GM23248 (cell line): ENCODE measurements around the gene MARK1. TPM values are rescaled to one million over a fixed set of nuclear protein-coding genes. Genes with fewer than 3 reads are reported as not detected.

ENCODE experiments used
- DNase-seq: peaks from one replicate; pipeline ENCODE4 v3.0.0-alpha.2; 2015
- H2AFZ ChIP-seq: fragments of 200-600 bp; sonication (generic); 2 replicates; pipeline ENCODE4 v1.6.1; 2016; ENCODE audit warnings: antibody characterized with exemption
- H3F3A ChIP-seq: fragments of 200-600 bp; sonication (generic); 2 replicates; pipeline ENCODE4 v1.6.1; 2016; ENCODE audit warnings: mild to moderate bottlenecking, antibody characterized with exemption, mixed run types; ENCODE audit not compliant: insufficient read depth
- H3K27ac ChIP-seq: fragments of 200-600 bp; sonication (generic); 2 replicates; pipeline ENCODE4 v1.5.1; 2016; ENCODE audit warnings: mild to moderate bottlenecking
- H3K27me3 ChIP-seq: fragments of 200-600 bp; sonication (generic); replicated peaks from 2 replicates; pipeline ENCODE4 v1.6.1; 2016; ENCODE audit warnings: mild to moderate bottlenecking; ENCODE audit not compliant: insufficient read depth
- H3K36me3 ChIP-seq: fragments of 200-600 bp; sonication (generic); 2 replicates; pipeline ENCODE4 v1.6.1; 2016; ENCODE audit warnings: low read depth, mild to moderate bottlenecking
- H3K4me1 ChIP-seq: fragments of 200-600 bp; sonication (generic); 2 replicates; pipeline ENCODE4 v1.6.1; 2016; ENCODE audit warnings: mild to moderate bottlenecking; ENCODE audit not compliant: insufficient read depth
- H3K4me2 ChIP-seq: fragments of 200-600 bp; sonication (generic); one replicate; pipeline ENCODE4 v1.6.1; 2016; ENCODE audit warnings: mild to moderate bottlenecking; ENCODE audit not compliant: unreplicated experiment
- H3K4me3 ChIP-seq: fragments of 200-600 bp; sonication (generic); 2 replicates; pipeline ENCODE4 v1.5.1; 2016; ENCODE audit warnings: mild to moderate bottlenecking
- H3K79me2 ChIP-seq: fragments of 200-600 bp; sonication (generic); 2 replicates; pipeline ENCODE4 v1.6.1; 2016; ENCODE audit warnings: mild to moderate bottlenecking; ENCODE audit not compliant: insufficient read depth
- H3K9ac ChIP-seq: fragments of 200-600 bp; sonication (generic); 2 replicates; pipeline ENCODE4 v1.6.1; 2016; ENCODE audit warnings: mild to moderate bottlenecking
- H3K9me2 ChIP-seq: fragments of 200-600 bp; sonication (generic); 2 replicates; pipeline ENCODE4 v1.6.1; 2016; ENCODE audit warnings: mixed run types, mild to moderate bottlenecking, moderate library complexity; ENCODE audit not compliant: insufficient read depth
- H3K9me3 ChIP-seq: fragments of 200-600 bp; sonication (generic); one replicate; pipeline ENCODE4 v1.6.1; 2017; ENCODE audit warnings: low read depth
- H4K20me1 ChIP-seq: fragments of 200-600 bp; sonication (generic); 2 replicates; pipeline ENCODE4 v1.6.0; 2016; ENCODE audit not compliant: insufficient read depth
- EZH2 ChIP-seq: fragments of 200-600 bp; sonication (generic); IDR thresholded peaks from 2 replicates; pipeline ENCODE4 v1.6.1; 2018; ENCODE audit warnings: antibody characterized with exemption, mild to moderate bottlenecking; ENCODE audit not compliant: insufficient read depth, poor library complexity, severe bottlenecking
- EZH2phosphoT487 ChIP-seq: fragments of 200-600 bp; sonication (generic); IDR thresholded peaks from 2 replicates; pipeline ENCODE4 v1.6.1; 2018; ENCODE audit warnings: antibody characterized with exemption, moderate library complexity, mild to moderate bottlenecking, low read depth; ENCODE audit not compliant: insufficient read depth
- WGBS, 2 experiments: methylation state at CpG; one replicate each; pipeline ENCODE4 v1.1.6; 2015 to 2017; ENCODE audit warnings: low lambda C conversion rate in 2 of 2, low coverage in 1 of 2; ENCODE audit errors: missing lambda C conversion rate in 2 of 2; 5-methylcytosine and 5-hydroxymethylcytosine counted together
- in situ Hi-C: fragments of 300-500 bp; cut with MboI; formaldehyde crosslinking; loops from 2 replicates; pipeline ENCODE4 v1.15.0; 2020
- polyA plus RNA-seq: library from polyadenylated mRNA; unstranded; fragments of >200 nt; fragmentation: Nextera tagmentation; extraction: Ambion mirVana; gene quantifications from 2 replicates; pipeline ENCODE4 v1.2.1, GENCODE V29; 2016
- total RNA-seq: library from RNA; depleted of rRNA; stranded (reverse); fragments of >200 nt; shearing (Covaris generic); gene quantifications from 2 replicates; pipeline ENCODE4 v1.2.3, GENCODE V29; 2014

MARK1 gene
- total and polyA plus RNA-seq, 2 experiments from 2014 or later = 0.40 to 0.65 TPM

DNA sequence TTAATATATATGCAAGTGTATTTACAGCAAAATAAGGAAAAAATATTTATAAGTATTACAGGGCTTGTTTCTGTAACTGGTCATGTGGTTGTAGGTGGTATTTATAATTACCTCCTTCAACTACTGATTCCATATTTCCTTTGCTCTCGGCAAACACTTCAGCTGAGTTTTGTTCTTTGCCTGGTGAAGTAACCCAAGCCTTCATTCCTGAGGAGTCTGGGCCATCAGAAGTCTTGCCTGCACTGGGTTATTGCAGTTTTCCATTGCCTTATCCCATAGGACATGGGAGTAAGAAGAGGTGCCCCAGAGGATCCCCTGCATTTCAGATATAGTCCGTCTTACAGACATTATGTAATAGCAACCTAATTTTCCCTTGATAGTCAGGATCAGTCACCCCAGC lies 23.8 kb downstream of the MARK1 start:
- no peak overlapping the region for H3K9ac ChIP-seq
- no peak for DNase-seq
- no peak overlapping the region for H3K4me3 ChIP-seq
- TF ChIP-seq EZH2 (no peak), EZH2phosphoT487 (no peak)
- H3F3A ChIP-seq = no peaks in the 10 kb centered on the region
- 85 to 90% methylated on average over 2 of the region's 2 CpGs for WGBS, 2 experiments
- no peak overlapping the region for H3K27ac ChIP-seq
- no peaks in the 10 kb centered on the region for H3K36me3 ChIP-seq
- H3K4me2 ChIP-seq = no peak overlapping the region
- H3K9me2 ChIP-seq = no peaks in the 10 kb centered on the region
- no peak overlapping the region for H2AFZ ChIP-seq
- H3K4me1 ChIP-seq = no peaks in the 10 kb centered on the region
- no peaks in the 10 kb centered on the region for H3K9me3 ChIP-seq
- no peaks in the 10 kb centered on the region for H3K27me3 ChIP-seq
- no peaks in the 10 kb centered on the region for H4K20me1 ChIP-seq
- in situ Hi-C loops = no loop called here
- no peaks in the 10 kb centered on the region for H3K79me2 ChIP-seq

DNA sequence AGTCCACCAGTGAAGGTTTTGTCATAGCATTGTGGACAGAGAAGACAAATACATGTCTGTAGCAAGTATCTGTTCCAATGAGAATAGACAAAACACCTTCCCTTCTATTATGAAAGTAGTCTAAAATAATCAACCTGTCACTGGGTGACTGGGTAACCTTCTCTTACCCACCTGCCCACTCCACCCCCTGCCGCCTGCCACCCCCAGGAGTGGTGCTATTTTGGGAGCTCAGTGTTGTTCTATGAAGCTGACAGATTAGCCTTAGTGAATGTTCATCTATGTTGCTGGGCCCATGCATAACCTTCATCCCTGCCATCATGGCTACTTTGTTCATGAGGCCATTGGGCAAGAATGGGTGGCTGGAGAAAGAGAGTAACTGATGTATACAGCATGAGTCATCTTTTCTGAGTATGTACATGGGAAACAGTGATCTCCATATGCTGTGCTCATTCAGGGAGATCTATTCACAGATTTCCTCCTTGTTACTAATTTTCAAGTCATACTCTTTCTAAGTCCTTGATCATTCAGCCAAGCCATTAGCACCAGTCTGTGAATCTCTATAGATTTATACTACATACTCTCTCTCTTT lies 24.8 kb downstream of the MARK1 start:
- H3K36me3 ChIP-seq = no peaks in the 10 kb centered on the region
- H3K27ac ChIP-seq = no peak overlapping the region
- no peaks in the 10 kb centered on the region for H3K4me1 ChIP-seq
- no peak overlapping the region for H3K4me2 ChIP-seq
- no peaks in the 10 kb centered on the region for H3K9me2 ChIP-seq
- DNase-seq = peak; percentile 26
- 81 to 88% methylated on average over 1 of the region's 1 CpG for WGBS, 2 experiments
- TF ChIP-seq EZH2 (no peak), EZH2phosphoT487 (no peak)
- no peak overlapping the region for H2AFZ ChIP-seq
- no peaks in the 10 kb centered on the region for H3F3A ChIP-seq
- no peak overlapping the region for H3K9ac ChIP-seq
- no peak overlapping the region for H3K4me3 ChIP-seq
- in situ Hi-C loops = no loop called here
- H3K27me3 ChIP-seq = no peaks in the 10 kb centered on the region
- no peaks in the 10 kb centered on the region for H4K20me1 ChIP-seq
- H3K9me3 ChIP-seq = no peaks in the 10 kb centered on the region
- H3K79me2 ChIP-seq = no peaks in the 10 kb centered on the region

DNA sequence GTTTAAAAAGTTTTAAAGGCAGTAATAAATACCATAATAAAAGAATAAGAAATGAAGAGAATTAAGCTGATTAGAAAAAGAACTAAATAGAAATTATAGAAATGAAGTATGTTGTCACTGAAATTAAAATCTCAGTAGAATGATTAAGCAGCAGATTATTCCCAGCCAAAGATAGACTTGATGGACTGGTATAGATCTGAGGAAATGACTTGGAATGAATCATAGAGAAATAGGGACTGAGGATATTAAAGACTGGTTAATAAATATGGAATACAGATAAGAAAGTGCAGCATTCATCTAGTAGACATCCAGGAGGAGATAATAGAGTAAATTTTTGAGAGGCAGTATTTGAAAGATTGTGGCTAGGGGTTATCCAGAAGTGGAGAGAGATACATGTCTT lies 28.7 kb downstream of the MARK1 start:
- in situ Hi-C loops = no loop called here
- Histone ChIP-seq H3F3A (no peaks in the 10 kb centered on the region), H4K20me1 (no peaks in the 10 kb centered on the region), H3K9me2 (no peaks in the 10 kb centered on the region), H3K79me2 (no peaks in the 10 kb centered on the region), H3K9me3 (no peaks in the 10 kb centered on the region), H3K9ac (no peak overlapping the region), H2AFZ (no peak overlapping the region), H3K36me3 (no peaks in the 10 kb centered on the region), H3K4me3 (no peak overlapping the region), H3K27ac (no peak overlapping the region), H3K27me3 (no peaks in the 10 kb centered on the region), H3K4me2 (no peak overlapping the region), H3K4me1 (no peaks in the 10 kb centered on the region)
- no peak for DNase-seq
- TF ChIP-seq EZH2 = no peak
- no peak for TF ChIP-seq EZH2phosphoT487

DNA sequence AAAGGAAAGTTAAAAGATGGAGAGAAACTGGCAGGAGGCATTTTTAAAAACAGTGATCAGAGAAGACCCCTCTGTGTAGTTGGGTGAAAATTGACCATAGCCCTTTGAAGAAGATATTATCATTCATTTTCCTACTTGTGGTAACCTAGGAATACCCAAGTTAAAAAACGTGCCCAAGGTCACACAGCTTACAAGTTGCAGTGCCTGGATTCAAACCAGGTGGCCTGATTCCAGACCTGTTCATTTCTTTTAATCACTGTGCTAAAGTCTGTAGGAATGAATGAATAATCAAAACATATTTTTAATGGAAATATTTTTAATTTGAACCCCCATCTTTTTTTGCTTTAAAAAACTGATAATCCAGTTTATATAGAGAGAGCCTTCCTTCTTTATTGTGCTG lies 35.6 kb downstream of the MARK1 start:
- no peak overlapping the region for H3K4me3 ChIP-seq
- H3K9ac ChIP-seq = no peak overlapping the region
- H3K27me3 ChIP-seq = no peaks in the 10 kb centered on the region
- H3K27ac ChIP-seq = no peak overlapping the region
- DNase-seq = no peak
- H3K79me2 ChIP-seq = no peaks in the 10 kb centered on the region
- no peaks in the 10 kb centered on the region for H3K36me3 ChIP-seq
- no peaks in the 10 kb centered on the region for H4K20me1 ChIP-seq
- no peaks in the 10 kb centered on the region for H3F3A ChIP-seq
- H2AFZ ChIP-seq = no peak overlapping the region
- in situ Hi-C loops = no loop called here
- no peaks in the 10 kb centered on the region for H3K9me2 ChIP-seq
- WGBS, 2 experiments = 13 to 24% methylated on average over 1 of the region's 1 CpG
- H3K4me1 ChIP-seq = no peaks in the 10 kb centered on the region
- TF ChIP-seq EZH2 = no peak
- TF ChIP-seq EZH2phosphoT487 = no peak
- H3K4me2 ChIP-seq = no peak overlapping the region
- no peaks in the 10 kb centered on the region for H3K9me3 ChIP-seq

DNA sequence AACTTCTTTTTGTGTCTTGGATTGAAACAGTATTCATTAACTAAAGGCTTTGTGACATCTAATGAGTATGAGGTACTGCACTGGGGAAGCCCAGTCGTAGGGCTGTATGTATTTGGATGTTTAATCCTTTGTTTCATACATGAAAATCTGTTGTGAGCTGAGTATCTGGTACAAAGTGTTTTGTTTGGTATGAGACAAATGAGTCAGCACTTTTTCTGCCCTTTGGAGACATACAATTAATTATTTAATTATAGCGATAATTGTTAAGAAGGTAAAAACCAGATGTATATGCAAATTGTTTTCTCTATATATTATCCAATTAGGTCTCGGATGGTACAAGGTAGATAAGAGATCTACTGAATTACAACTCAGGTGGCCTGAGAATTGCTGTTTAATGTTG lies 36.3 kb downstream of the MARK1 start:
- WGBS, 2 experiments = 85 to 86% methylated on average over 3 of the region's 3 CpGs
- in situ Hi-C loops = no loop called here
- Histone ChIP-seq H3K27ac (no peak overlapping the region), H3K4me2 (no peak overlapping the region), H4K20me1 (no peaks in the 10 kb centered on the region), H3K36me3 (no peaks in the 10 kb centered on the region), H3K4me1 (no peaks in the 10 kb centered on the region), H3K4me3 (no peak overlapping the region), H2AFZ (no peak overlapping the region), H3K79me2 (no peaks in the 10 kb centered on the region), H3K9me2 (no peaks in the 10 kb centered on the region), H3F3A (no peaks in the 10 kb centered on the region), H3K9ac (no peak overlapping the region), H3K9me3 (no peaks in the 10 kb centered on the region), H3K27me3 (no peaks in the 10 kb centered on the region)
- DNase-seq = no peak
- TF ChIP-seq EZH2phosphoT487 = no peak
- no peak for TF ChIP-seq EZH2
